K562 (cell line): ENCODE results near the gene FOXN3. TPM values are rescaled to one million over a fixed set of nuclear protein-coding genes. Genes with fewer than 3 reads are reported as not detected.

Experiments
- polyA plus RNA-seq, 8 experiments: library from polyadenylated mRNA; depleted of rRNA in 4 of 8; stranded (reverse) in 5 of 8; unstranded in 3 of 8; fragments of >200 nt; fragmentation: Nextera tagmentation in 2 of 8; fragmentation: Illumina TruSeq in 1 of 8; extraction: Ambion mirVana in 2 of 8; extraction: Trizol in 1 of 8; gene quantifications; 2 replicates each; pipeline versions ENCODE4 v1.2.1 to v1.2.3, GENCODE V29; 2011 to 2014; ENCODE audit warnings: inconsistent platforms in 1 of 8, missing spikeins in 1 of 8
- total RNA-seq, 7 experiments: library from RNA; depleted of rRNA in 6 of 7; stranded (reverse); fragments of >200 nt in 6 of 7; fragmentation: Illumina TruSeq in 2 of 7; extraction: Trizol in 2 of 7; gene quantifications; 2 replicates each; pipeline versions ENCODE4 v1.2.1 to v1.2.3, GENCODE V29; 2011 to 2021; ENCODE audit warnings: low replicate concordance in 1 of 7
- TF ChIP-seq, protein P1 (sequence below): fragments of 200-600 bp; sonication (generic); IDR thresholded peaks from one replicate; pipeline ENCODE4 v1.6.1; 2012; ENCODE audit warnings: mild to moderate bottlenecking, low read depth, low read length, inconsistent platforms

The FOXN3 gene
- total and polyA plus RNA-seq, 9 of the 15 experiments (the other 6 are each of a cell fraction or from before 2014, with no cell fraction given): 0.07 to 1.3 (median 0.40) TPM

DNA sequence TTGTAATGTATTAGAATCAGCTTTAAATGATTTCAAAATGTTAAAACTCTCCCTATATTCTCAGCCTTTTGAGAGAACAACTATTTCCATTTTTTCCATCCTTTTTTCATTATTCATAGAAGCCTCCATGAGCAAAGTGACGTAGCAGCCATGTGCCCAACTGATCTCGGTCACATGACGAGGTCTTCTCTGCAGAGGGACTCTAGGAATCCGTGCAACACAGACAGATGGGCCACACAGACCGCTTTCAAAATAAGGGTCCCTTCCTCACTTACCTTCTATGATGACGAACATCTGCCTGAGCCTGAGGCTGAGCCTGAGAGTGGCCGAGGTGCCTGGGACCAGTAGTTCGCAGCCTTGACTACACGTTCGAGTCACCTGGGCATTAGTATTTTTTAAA lies 293.8 kb downstream of the FOXN3 start (continued):
- TF ChIP-seq, protein P1, sequence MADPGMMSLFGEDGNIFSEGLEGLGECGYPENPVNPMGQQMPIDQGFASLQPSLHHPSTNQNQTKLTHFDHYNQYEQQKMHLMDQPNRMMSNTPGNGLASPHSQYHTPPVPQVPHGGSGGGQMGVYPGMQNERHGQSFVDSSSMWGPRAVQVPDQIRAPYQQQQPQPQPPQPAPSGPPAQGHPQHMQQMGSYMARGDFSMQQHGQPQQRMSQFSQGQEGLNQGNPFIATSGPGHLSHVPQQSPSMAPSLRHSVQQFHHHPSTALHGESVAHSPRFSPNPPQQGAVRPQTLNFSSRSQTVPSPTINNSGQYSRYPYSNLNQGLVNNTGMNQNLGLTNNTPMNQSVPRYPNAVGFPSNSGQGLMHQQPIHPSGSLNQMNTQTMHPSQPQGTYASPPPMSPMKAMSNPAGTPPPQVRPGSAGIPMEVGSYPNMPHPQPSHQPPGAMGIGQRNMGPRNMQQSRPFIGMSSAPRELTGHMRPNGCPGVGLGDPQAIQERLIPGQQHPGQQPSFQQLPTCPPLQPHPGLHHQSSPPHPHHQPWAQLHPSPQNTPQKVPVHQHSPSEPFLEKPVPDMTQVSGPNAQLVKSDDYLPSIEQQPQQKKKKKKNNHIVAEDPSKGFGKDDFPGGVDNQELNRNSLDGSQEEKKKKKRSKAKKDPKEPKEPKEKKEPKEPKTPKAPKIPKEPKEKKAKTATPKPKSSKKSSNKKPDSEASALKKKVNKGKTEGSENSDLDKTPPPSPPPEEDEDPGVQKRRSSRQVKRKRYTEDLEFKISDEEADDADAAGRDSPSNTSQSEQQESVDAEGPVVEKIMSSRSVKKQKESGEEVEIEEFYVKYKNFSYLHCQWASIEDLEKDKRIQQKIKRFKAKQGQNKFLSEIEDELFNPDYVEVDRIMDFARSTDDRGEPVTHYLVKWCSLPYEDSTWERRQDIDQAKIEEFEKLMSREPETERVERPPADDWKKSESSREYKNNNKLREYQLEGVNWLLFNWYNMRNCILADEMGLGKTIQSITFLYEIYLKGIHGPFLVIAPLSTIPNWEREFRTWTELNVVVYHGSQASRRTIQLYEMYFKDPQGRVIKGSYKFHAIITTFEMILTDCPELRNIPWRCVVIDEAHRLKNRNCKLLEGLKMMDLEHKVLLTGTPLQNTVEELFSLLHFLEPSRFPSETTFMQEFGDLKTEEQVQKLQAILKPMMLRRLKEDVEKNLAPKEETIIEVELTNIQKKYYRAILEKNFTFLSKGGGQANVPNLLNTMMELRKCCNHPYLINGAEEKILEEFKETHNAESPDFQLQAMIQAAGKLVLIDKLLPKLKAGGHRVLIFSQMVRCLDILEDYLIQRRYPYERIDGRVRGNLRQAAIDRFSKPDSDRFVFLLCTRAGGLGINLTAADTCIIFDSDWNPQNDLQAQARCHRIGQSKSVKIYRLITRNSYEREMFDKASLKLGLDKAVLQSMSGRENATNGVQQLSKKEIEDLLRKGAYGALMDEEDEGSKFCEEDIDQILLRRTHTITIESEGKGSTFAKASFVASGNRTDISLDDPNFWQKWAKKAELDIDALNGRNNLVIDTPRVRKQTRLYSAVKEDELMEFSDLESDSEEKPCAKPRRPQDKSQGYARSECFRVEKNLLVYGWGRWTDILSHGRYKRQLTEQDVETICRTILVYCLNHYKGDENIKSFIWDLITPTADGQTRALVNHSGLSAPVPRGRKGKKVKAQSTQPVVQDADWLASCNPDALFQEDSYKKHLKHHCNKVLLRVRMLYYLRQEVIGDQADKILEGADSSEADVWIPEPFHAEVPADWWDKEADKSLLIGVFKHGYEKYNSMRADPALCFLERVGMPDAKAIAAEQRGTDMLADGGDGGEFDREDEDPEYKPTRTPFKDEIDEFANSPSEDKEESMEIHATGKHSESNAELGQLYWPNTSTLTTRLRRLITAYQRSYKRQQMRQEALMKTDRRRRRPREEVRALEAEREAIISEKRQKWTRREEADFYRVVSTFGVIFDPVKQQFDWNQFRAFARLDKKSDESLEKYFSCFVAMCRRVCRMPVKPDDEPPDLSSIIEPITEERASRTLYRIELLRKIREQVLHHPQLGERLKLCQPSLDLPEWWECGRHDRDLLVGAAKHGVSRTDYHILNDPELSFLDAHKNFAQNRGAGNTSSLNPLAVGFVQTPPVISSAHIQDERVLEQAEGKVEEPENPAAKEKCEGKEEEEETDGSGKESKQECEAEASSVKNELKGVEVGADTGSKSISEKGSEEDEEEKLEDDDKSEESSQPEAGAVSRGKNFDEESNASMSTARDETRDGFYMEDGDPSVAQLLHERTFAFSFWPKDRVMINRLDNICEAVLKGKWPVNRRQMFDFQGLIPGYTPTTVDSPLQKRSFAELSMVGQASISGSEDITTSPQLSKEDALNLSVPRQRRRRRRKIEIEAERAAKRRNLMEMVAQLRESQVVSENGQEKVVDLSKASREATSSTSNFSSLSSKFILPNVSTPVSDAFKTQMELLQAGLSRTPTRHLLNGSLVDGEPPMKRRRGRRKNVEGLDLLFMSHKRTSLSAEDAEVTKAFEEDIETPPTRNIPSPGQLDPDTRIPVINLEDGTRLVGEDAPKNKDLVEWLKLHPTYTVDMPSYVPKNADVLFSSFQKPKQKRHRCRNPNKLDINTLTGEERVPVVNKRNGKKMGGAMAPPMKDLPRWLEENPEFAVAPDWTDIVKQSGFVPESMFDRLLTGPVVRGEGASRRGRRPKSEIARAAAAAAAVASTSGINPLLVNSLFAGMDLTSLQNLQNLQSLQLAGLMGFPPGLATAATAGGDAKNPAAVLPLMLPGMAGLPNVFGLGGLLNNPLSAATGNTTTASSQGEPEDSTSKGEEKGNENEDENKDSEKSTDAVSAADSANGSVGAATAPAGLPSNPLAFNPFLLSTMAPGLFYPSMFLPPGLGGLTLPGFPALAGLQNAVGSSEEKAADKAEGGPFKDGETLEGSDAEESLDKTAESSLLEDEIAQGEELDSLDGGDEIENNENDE: no peak
- TF ChIP-seq, all 486 proteins: peak for 6
